ENCODE measurements around the gene PHF11. TPM values are rescaled to one million over a fixed set of nuclear protein-coding genes. Genes with fewer than 3 reads are reported as not detected.

PHF11 gene
- total and polyA plus RNA-seq, 2 of the 8 experiments (the other 6 are each of a cell fraction or from before 2014, with no cell fraction given) = 6.1 to 8.1 TPM

GRCh38 chr13:49452725-49453457, 42.9 kb upstream of the PHF11 start:
- no peak overlapping the region for H2BK12ac ChIP-seq (ENCODE audit: low read depth, low read length)
- H4K5ac ChIP-seq (ENCODE audit: insufficient read length, low read depth, low read length) = no peak overlapping the region
- no peak overlapping the region for H3K14ac ChIP-seq (ENCODE audit: insufficient read length)
- no peak overlapping the region for H2AK5ac ChIP-seq (ENCODE audit: low read depth, low read length)
- H3K4me2 ChIP-seq (ENCODE audit: insufficient read depth in 1 of 2, low read depth in 2 of 2, low read length in 2 of 2) = no peak overlapping the region
- H3K79me2 ChIP-seq (ENCODE audit: control insufficient read depth in 1 of 2, insufficient read depth in 2 of 2, low read length in 2 of 2) = no peaks in the 10 kb centered on the region
- no peaks in the 10 kb centered on the region for H3K9me3 ChIP-seq (ENCODE audit: insufficient read depth in 2 of 2, low read depth in 1 of 2, low read length in 1 of 2)
- no peak overlapping the region for H3K23ac ChIP-seq (ENCODE audit: insufficient read length)
- H2BK120ac ChIP-seq (replicated peaks; ENCODE audit: low read depth, low read length) = no peak overlapping the region
- H3K9ac ChIP-seq (replicated peaks in 1 of 4; ENCODE audit: extremely low read depth in 1 of 4, low read depth in 3 of 4, low read length in 3 of 4) = no peak overlapping the region
- H3K4ac ChIP-seq (replicated peaks; ENCODE audit: insufficient read length, low read depth, low read length) = no peak overlapping the region
- H3K27me3 ChIP-seq (replicated peaks in 1 of 4; ENCODE audit: control insufficient read depth in 3 of 4, extremely low read depth in 1 of 4, insufficient read depth in 3 of 4, low read length in 3 of 4) = no peaks in the 10 kb centered on the region
- no peak overlapping the region for H2BK5ac ChIP-seq (ENCODE audit: low read depth, low read length)
- H4K91ac ChIP-seq (replicated peaks; ENCODE audit: insufficient read length, low read length) = no peak overlapping the region
- 89% methylated on average over 7 of the region's 8 CpGs; no CpG with 5 or more reads in 1 of the 2 experiments for WGBS, 2 experiments (ENCODE audit: extremely low coverage in 1 of 2, insufficient coverage in 1 of 2, insufficient read length in 1 of 2, insufficient replicate concordance in 2 of 2, low coverage in 1 of 2, low lambda C conversion rate in 2 of 2, missing lambda C conversion rate in 1 of 2)
- H3K56ac ChIP-seq (replicated peaks; ENCODE audit: insufficient read length, low read depth, low read length) = no peak overlapping the region
- no peaks in the 10 kb centered on the region for H3K36me3 ChIP-seq (ENCODE audit: control insufficient read depth in 2 of 4, insufficient read depth in 4 of 4, low read length in 3 of 4)
- no peak overlapping the region for H4K8ac ChIP-seq (ENCODE audit: extremely low read depth, insufficient read depth, low read length)
- H3K79me1 ChIP-seq (ENCODE audit: low read depth, low read length) = no peaks in the 10 kb centered on the region
- H3K23me2 ChIP-seq (ENCODE audit: low read depth, low read length) = no peaks in the 10 kb centered on the region
- POLR2A ChIA-PET (ENCODE audit: partially characterized antibody) = interaction anchor here (4.5 kb wide), 1 partner anchor 9 kb away, joined by 17 read pairs; the partner anchor contains the start of genes CAB39L and SETDB2
- FAIRE-seq (no peak), DNase-seq (ENCODE audit: low read depth in 1 of 2, low spot score in 2 of 2) (no peak)
- CTCF ChIA-PET (ENCODE audit: partially characterized antibody) = interaction anchor here (0.6 to 1.0 kb wide), 2 partner anchors 72 to 154 kb away, joined by 3 to 4 read pairs; no protein-coding TSS in a partner anchor
- H3K27ac ChIP-seq (ENCODE audit: low read depth, low read length) = no peak overlapping the region
- no peak overlapping the region for H3K4me3 ChIP-seq (ENCODE audit: extremely low read depth in 1 of 4, insufficient read depth in 2 of 4, low read depth in 3 of 4, low read length in 4 of 4)
- H4K20me1 ChIP-seq (replicated peaks in 1 of 2; ENCODE audit: control insufficient read depth in 1 of 2, insufficient read depth in 2 of 2, low read length in 2 of 2) = no peaks in the 10 kb centered on the region
- no peak for TF ChIP-seq TAF7 (optimal IDR thresholded peaks at IDR 0.05; ENCODE audit: borderline replicate concordance, low read depth, low read length)
- no peak overlapping the region for H2AFZ ChIP-seq (ENCODE audit: low read length)
- H2BK15ac ChIP-seq (ENCODE audit: low read length) = no peak overlapping the region
- H3K4me1 ChIP-seq (replicated peaks in 1 of 4; ENCODE audit: control insufficient read depth in 3 of 4, insufficient read depth in 4 of 4, low read length in 3 of 4) = no peaks in the 10 kb centered on the region
- H2BK20ac ChIP-seq (ENCODE audit: low read length) = no peak overlapping the region
- H3K18ac ChIP-seq (ENCODE audit: extremely low read depth, low read length) = no peak overlapping the region
